Stomach smooth muscle (tissue), 2 donors: ENCODE results near the gene CDC73.
"Not testable (repeated sequence)": the region's sequence is repeated elsewhere in the genome, so short reads cannot be mapped to it uniquely, and the experiment has no call there.

Experiments used
- H3K27ac ChIP-seq: one replicate; pipeline ENCODE4 v1.7.0; 2013; ENCODE audit warnings: mild to moderate bottlenecking, low read length, inconsistent platforms
- H3K27me3 ChIP-seq, 2 donors: one replicate each; pipeline ENCODE4 v1.7.0; 2013; ENCODE audit warnings: low read length in 2 of 2; ENCODE audit not compliant: insufficient read depth in 2 of 2, control insufficient read depth in 1 of 2
- H3K36me3 ChIP-seq, 2 donors: one replicate each; pipeline ENCODE4 v1.7.0; 2013; ENCODE audit warnings: low read length in 2 of 2; ENCODE audit not compliant: control insufficient read depth in 2 of 2, insufficient read depth in 2 of 2
- H3K4me1 ChIP-seq: one replicate; pipeline ENCODE4 v1.7.0; 2013; ENCODE audit warnings: low read length; ENCODE audit not compliant: control insufficient read depth, insufficient read depth
- H3K4me3 ChIP-seq, 2 donors: one replicate each; pipeline ENCODE4 v1.7.0; 2013; ENCODE audit warnings: low read length in 2 of 2
- H3K9ac ChIP-seq, 2 donors: one replicate each; pipeline ENCODE4 v1.7.0; 2013; ENCODE audit warnings: low read length in 2 of 2, mild to moderate bottlenecking in 1 of 2
- H3K9me3 ChIP-seq, 2 donors: one replicate each; pipeline ENCODE4 v1.7.0; 2013; ENCODE audit warnings: low read length in 2 of 2; ENCODE audit not compliant: control insufficient read depth in 2 of 2
- donor health status: healthy.
- donor health status: Pancreatic carcinoma.

CDC73 gene

DNA sequence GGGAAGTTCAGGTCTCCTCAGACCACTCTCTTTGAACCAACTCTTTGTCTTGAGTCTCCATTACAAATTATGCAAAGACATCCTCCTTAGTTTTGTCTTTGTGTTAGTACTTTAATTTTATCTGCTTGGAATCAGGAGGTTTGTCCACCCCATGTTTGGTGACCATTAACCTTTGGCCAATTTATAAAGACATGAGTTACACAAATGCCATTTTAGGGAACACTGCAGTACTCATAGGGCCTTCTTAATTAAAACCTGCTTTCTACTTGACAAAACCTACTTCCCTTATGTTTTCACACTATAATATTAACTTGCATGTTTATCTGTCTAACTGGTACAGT lies 7.9 kb upstream of the CDC73 start:
- no peaks in the 10 kb centered on the region for H3K9me3 ChIP-seq
- no peak overlapping the region for H3K4me3 ChIP-seq
- no peak overlapping the region for H3K27ac ChIP-seq
- H3K4me1 ChIP-seq: peaks cover 6% of the 10 kb centered on the region
- H3K9ac ChIP-seq: no peak overlapping the region
- H3K36me3 ChIP-seq: no peaks in the 10 kb centered on the region
- no peaks in the 10 kb centered on the region for H3K27me3 ChIP-seq

DNA sequence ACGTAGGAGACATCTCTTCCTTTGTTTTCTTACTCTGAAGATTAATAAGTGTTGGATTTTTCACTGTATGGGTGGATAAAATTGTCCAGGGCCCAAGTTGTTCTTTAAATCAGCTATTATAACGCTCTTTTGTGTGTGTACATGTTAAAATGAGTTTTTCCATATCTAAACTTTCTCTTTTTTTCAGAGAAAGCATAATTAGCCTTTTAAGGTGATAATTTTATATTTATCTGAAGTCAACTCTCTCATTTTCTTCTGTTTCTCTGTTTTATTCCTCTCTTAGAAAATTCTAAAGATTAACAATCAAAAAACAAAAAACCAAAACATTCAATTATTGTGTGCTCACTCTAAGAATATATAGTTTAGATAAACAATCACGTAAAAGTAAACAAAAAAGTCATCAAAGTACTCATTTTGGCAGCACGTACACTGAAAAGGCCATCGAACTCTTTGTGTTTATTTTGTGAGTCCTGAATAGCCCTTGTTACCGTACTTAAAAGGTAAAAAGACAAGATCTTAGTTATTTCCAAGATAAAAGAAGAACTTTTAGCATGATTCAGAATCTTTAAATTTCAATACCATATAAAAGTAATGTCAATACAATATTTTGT lies 7.2 kb upstream of the CDC73 start:
- Histone ChIP-seq H3K27ac (no peak overlapping the region), H3K4me3 (no peak overlapping the region), H3K4me1 (peaks cover 6% of the 10 kb centered on the region), H3K9me3 (no peaks in the 10 kb centered on the region), H3K36me3 (no peaks in the 10 kb centered on the region), H3K9ac (no peak overlapping the region), H3K27me3 (no peaks in the 10 kb centered on the region)

DNA sequence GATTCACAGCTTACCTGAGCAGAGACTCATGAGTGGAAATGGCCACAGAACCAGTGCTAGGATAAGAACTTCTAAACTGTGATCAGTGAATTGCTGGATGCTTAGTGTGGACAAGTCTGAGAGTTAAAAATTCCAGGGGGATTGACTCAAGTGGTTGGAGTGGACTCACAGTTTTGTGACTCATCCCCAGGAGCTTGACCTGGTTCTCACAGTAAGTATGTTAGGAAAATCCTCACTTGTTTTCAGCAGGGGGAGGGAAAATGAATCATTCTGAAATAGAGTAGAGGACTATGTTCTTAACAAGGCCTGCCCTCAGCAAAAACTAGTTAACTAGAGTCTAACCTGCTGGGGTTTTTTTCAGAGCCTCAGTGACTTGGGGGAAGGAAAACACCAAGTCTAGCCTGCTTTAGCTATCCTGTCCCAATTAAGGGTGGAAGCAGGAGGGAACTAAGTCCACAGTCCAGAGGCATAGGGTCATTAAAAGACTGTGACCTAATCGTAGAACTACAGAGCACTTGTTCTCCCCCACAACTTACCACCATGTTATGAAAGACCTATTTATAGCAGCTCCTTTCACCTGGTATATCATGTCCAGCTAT lies 6.1 kb upstream of the CDC73 start:
- no peak overlapping the region for H3K9ac ChIP-seq
- no peaks in the 10 kb centered on the region for H3K36me3 ChIP-seq
- H3K4me3 ChIP-seq: no peak overlapping the region
- no peaks in the 10 kb centered on the region for H3K27me3 ChIP-seq
- H3K9me3 ChIP-seq: no peaks in the 10 kb centered on the region
- peaks cover 6% of the 10 kb centered on the region for H3K4me1 ChIP-seq
- H3K27ac ChIP-seq: no peak overlapping the region

DNA sequence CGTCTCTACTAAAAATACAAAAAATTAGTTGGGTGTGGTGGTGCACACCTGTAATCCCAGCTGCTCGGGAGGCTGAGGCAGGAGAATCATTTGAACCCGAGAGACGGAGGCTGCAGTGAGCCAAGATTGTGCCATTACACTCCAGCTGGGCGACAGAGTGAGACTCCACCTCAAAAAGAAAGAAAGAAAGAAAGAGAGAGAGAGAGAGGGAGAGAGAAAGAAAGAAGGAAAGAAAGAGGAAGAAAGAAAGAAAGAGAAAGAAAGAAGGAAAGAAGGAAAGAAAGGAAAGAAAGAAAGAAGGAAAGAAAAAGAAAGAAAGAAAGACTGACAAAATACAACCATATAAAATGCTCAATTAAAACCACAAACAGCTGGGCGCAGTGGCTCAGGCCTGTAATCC lies 4.7 kb upstream of the CDC73 start:
- H3K9me3 ChIP-seq, H3K27ac ChIP-seq, H3K36me3 ChIP-seq, H3K9ac ChIP-seq, H3K4me3 ChIP-seq, H3K4me1 ChIP-seq, H3K27me3 ChIP-seq: not testable (repeated sequence)

DNA sequence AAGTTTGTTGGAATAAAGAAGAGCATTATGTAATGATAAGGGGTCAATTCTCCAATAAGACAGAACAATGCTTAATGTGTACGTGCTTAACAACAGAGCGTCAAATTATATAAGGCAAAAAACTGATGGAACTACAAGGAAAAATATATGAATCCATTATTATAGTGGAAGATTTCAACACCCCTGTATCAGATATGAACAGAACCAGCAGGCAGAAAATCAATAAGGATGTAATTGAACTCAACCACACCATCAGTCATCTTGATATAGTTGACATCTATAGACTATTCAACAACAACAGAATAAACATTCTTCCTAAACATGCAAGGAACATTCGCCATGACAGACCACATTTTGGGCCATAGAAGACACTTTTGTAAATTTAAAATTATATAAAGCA lies 3.6 kb upstream of the CDC73 start:
- Histone ChIP-seq H3K9me3 (no peaks in the 10 kb centered on the region), H3K27me3 (no peaks in the 10 kb centered on the region), H3K36me3 (no peaks in the 10 kb centered on the region), H3K4me3 (no peak overlapping the region), H3K9ac (no peak overlapping the region), H3K27ac (no peak overlapping the region), H3K4me1 (no peaks in the 10 kb centered on the region)

DNA sequence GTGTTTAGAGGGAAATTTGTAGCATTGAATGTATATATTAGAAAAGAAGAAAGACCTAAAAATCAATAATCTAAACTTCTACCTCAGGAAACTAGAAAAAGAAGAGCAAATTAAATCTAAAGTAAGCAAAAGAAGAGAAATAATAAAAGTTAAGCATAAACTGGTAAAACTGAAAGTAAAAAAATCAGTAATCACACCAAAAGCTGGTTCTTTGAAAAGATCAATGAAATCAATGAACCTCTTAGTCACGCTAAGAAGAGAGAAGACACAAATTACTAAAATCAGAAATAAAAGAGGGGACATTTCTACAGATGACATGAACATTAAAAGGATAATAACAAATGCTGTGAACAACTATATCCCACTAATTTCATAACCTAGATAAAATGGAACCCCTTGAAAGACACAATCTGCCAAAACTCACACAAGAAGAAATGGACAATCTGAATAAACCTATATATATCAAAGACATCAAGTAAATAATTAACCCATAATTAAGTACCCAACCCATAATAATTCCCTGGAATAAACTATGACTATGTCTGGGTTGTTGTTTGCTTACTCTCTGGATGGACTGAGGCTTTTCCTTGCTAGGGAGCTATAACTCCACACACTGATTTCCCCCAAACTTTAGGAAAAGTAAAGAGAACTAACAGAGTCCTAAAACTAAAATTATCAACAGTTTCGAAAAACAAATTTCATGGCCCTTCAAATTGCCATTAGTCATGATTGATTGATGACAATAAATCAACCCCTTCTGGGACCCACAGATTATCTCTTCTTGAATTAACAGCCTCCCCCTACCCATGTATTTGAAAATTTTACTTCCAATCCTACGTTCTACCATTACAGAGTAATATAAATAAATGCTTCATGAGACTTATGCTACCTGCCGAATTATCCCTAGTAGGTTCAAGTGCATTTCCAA lies 2.8 kb upstream of the CDC73 start:
- no peaks in the 10 kb centered on the region for H3K27me3 ChIP-seq
- no peak overlapping the region for H3K27ac ChIP-seq
- no peak overlapping the region for H3K9ac ChIP-seq
- no peaks in the 10 kb centered on the region for H3K4me1 ChIP-seq
- H3K4me3 ChIP-seq: no peak overlapping the region
- no peaks in the 10 kb centered on the region for H3K36me3 ChIP-seq
- H3K9me3 ChIP-seq: no peaks in the 10 kb centered on the region

DNA sequence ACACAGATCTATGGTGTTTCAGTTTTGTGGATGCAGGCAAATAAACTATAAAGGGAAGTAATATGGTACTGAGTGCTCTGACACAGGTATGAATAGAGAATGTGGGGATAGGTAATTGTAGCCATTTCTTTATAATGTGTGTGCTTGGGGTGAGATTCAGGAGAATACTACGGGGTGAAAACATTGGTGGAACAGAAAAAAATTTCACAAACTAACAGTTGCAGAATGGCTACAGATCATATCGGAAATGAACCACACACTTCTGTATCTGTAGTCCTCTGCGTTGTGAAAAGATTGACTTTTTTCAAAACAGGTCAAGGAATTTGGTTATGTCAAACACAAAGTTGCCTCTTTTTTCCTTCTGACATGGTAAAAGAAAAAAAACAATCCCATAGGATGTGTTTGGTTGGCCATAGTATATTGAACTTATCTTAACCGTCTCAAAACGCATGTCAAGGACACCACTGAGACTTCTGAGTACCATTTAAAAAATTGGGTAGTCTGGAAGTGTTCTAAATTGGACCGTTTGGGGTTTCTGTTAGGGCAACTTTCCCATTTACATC lies 1.1 kb upstream of the CDC73 start:
- Histone ChIP-seq H3K9ac (peak overlapping the region in 1 of 2 donors; percentile 71), H3K27ac (no peak overlapping the region), H3K27me3 (no peaks in the 10 kb centered on the region), H3K4me1 (no peaks in the 10 kb centered on the region), H3K4me3 (peak overlapping the region; percentile 67 to 91), H3K36me3 (no peaks in the 10 kb centered on the region), H3K9me3 (no peaks in the 10 kb centered on the region)

DNA sequence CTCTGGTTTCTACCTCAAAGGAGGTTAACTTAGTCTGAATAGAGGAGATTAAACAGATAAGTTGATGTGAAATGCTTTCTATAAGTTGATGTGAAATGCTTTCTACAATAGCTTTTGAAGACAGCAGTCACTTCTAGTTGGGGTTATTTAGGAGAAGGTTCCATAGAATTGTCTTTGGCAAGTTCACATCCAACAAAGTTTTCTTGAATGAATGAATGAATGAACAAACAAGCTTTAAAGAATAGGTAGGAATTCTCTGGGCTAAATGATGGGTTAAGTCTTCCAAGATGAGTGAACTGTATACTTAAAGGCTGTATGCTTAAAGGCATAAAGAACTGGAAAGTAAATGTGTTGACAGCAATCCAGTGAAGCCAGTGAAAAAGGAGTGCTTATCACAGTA lies 1.9 kb downstream of the CDC73 start:
- Histone ChIP-seq H3K9me3 (no peaks in the 10 kb centered on the region), H3K27me3 (no peaks in the 10 kb centered on the region), H3K9ac (peak overlapping the region in 1 of 2 donors; percentile 35), H3K4me3 (peak overlapping the region; percentile 87 to 91), H3K4me1 (no peaks in the 10 kb centered on the region), H3K36me3 (peaks cover 0 to 4% of the 10 kb centered on the region in 2 donors), H3K27ac (no peak overlapping the region)

DNA sequence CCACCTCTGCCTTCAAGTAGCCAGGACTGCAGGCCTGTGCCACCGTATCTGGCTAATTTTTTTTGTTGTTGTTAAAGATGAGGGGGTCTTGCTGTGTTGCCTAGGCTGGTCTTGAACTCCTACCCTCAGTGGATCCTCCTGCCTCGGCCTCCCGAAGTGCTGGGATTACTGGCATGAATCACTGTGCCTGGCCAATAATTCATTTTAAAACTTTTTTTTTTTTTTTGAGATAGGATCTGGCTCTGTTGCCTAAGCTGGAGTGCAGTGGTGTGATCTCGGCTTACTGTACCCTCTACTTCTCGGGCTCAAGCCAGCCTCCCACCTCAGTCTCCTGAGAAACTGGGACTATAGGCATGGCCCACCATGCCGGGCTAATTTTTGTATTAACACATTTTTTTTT lies 3.5 kb downstream of the CDC73 start:
- H3K27me3 ChIP-seq: no peaks in the 10 kb centered on the region
- H3K36me3 ChIP-seq: peaks cover 0 to 7% of the 10 kb centered on the region in 2 donors
- H3K4me3 ChIP-seq: no peak overlapping the region
- no peaks in the 10 kb centered on the region for H3K9me3 ChIP-seq
- no peak overlapping the region for H3K9ac ChIP-seq
- no peaks in the 10 kb centered on the region for H3K4me1 ChIP-seq
- no peak overlapping the region for H3K27ac ChIP-seq

DNA sequence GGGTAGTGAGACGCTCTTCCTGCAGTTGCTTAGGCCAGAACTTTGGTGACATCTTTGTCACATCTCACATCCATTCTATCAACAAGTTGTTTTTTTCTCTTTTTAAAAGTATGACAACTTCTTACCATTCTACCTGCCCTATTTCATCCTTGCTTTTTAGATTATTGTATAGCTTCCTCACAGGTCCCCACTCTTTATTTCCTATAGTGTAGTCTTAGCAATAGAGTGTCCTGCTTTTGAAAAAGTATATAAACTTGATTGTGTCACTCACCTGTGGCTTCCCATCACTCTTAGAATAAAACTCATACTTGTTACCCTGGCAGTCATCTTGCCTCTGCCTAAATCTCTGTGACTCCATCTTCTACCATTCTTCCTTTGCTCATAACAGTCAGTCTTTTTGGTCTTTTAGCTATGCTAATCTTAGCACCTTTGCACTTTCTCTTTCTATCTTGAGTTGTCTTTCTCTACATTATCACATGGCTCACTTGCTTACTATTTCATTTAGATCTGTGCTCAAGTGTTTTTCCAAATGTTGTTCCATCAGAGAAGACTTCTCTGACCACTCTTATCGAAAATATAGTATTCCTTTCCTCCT lies 9.5 kb downstream of the CDC73 start:
- H3K9me3 ChIP-seq: no peaks in the 10 kb centered on the region
- H3K4me3 ChIP-seq: no peak overlapping the region
- peaks cover 8 to 20% of the 10 kb centered on the region in 2 donors for H3K36me3 ChIP-seq
- H3K27me3 ChIP-seq: no peaks in the 10 kb centered on the region
- H3K27ac ChIP-seq: no peak overlapping the region
- no peaks in the 10 kb centered on the region for H3K4me1 ChIP-seq
- no peak overlapping the region for H3K9ac ChIP-seq
